ENCODE measurements around the gene RPL29.
A peak's percentile ranks its signal among the peaks of the same experiment; 100 is the strongest.

RPL29 gene

DNA sequence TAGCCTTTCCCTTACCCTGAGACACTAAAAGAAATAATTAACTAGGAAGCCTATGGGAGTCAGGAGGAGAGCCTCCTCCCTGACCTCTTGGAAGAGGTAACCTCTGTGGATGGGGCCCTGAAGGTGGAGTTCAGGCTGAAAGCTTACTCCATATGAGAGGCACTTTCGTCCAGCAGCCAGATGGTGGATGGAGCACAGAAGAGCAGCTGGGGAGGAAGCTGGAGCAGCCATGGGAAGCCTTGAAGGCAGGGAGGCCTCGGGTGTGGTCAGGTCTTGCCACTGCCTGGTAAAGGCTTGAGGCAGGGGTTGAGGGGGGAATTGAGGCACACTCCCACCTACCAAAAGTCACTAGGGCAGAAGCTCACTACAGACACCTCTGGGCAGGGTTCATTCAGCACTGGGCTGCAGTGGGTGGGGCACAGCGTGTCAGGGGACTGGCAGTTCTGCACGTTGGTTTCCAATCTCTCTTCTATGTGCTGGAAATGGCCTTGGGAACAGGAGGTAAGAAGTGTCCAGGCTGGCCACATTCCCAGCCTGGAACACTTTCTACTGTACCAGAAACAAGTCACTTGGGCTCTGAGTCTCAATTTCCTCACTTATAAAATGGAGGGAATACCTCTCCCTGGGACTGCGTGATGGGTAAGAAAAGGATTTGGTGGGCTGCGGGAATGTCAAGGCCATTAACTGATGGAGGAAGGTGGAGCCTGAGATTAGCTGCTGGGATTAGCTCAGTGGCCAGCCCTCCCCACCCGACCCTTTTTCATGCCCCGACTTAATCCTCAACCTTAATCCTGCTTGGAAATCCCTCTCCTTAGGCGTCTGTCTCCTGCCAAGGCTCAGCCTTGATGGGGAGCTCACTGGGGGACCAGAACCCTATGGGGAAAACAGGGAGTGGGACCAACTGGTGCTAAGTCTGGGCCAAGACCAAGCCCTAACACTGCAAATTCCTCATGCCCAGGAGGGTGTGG lies 33.8 kb downstream of the RPL29 start:
- no peak for DNase-seq

DNA sequence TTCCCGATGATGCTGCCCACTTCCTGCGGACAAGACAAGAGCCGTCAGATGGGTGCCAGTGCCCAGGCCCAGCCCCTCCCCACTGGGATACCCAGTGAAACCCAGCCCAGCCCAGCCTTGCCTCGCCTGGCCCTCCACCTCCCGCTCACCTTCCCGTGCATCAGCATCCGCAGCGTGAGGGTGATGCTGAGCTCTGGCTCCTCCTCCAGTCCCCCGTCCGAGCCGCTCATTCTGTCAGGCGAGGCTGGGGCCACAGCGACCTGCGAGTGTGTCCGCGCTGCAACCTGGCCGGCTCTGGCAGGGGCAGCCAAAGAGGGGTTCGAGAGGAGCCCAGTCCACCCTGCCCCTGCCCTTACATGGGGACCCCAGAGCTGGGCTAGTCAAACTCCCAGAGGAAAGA lies 34.7 kb downstream of the RPL29 start:
- DNase-seq = no peak

DNA sequence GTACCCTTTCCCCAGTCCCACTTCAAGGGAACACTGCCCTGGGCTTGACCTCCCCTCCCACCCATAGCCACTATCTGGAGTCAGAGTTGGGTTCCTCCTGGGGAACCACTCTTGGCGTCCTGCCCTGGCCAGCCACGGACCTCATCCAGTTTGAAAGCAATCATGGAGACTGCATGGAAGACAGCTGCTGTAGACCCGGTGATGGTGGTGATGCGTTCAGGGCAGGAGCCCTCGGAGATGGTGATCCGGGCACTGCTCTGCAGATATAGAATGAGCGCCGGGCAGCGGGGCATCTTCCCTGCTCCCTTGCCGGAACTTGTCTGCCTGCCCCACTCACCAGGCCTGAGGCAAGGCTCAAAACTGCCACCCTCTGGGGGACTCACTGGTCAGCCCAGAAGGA lies 35.3 kb downstream of the RPL29 start:
- DNase-seq = no peak

DNA sequence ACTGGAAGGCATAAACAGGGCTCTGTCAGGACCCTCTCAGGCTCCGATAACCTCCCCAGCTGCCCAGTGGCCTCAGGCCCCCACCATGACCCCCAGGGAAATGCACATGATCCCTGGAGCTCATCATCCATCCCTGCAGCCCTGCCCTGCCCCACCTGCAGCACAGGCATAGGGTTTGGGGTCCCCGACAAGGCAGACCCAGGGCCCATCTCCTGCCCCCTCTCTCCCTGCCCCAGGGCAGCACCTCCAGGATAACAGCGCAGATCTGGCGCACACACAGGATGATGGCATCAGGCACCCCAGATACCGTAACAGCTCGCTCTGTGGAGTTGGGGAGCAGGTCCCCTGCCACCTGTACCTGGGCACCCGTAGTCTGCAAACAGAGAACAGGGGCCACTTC lies 36.0 kb downstream of the RPL29 start:
- DNase-seq = no peak

DNA sequence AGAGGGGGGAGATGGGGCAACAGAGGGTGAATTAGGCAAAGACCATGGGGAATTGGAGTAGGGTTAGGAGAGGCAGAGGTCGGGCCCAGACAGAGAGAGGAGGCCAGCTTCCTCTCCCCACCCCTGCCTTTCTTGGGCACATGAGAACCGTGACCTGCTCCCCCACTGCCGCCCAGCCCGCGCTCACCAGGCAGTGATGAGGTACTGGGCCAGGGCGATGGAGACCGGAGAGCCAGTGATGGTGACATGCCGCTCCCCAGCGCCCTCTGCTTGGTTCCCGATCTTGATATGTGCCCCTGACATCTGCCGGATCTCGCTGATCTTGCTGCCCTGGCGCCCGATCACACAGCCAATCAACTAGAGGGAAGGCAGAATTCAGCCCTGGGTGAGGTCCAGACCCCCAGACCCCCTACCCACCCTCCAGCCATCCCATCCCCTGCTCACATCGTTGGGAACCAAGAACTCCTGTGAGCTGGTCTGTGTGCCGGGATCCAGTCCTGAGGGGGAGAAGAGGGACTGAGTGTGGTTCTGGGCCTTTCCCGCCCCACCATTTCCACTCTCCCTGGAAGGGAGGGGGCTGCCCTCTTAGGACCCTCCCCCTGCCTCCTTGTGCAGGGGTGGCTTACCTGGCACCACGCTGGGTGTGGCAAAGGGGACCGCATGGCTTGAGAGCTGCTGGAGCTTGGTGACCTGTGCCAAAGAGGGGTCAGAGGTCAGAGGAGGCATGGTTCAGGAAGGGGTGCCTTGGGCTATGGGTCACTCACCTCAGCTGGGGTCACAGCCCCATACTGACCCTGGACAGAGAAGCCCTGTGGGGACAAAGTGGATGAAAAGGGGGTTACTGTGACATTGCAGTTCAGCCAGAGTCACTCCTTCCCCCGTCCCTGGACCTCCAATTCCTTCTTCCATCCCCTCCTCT lies 36.8 kb downstream of the RPL29 start:
- no peak for DNase-seq

DNA sequence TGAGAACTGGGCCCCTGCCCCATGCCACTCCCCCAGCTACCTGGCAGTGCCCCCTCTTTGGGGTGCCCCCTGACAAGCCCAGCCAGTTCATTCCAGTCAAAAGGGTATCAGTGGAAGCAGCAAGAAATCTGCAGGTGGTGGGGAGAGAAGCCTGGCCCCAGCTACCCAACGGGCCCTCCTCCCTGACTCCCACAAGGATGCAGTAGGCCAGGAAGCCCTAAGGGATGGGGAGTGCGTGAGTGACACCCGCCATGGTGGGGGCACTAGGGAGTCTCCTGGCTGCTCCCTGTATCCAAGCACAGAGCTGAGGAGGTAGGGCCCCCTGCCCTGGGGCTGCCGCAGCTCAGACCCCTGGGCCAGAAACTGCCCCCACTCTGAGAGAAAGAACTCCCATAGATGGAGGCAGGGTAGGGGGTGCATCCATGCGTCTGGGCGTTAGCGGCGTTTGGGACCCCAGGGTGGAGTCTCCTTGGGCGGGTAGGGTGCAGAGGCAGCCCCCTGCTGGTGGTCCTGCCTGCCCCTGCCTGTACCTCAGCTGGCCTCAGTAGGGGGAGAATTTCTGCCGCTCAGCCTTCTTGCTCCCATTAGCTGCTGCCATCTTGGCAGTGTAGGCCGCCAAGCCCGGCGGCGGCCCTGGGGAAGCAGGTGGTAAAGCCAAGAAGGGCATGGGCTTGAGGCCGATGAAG lies 38.0 kb downstream of the RPL29 start:
- no peak for DNase-seq

DNA sequence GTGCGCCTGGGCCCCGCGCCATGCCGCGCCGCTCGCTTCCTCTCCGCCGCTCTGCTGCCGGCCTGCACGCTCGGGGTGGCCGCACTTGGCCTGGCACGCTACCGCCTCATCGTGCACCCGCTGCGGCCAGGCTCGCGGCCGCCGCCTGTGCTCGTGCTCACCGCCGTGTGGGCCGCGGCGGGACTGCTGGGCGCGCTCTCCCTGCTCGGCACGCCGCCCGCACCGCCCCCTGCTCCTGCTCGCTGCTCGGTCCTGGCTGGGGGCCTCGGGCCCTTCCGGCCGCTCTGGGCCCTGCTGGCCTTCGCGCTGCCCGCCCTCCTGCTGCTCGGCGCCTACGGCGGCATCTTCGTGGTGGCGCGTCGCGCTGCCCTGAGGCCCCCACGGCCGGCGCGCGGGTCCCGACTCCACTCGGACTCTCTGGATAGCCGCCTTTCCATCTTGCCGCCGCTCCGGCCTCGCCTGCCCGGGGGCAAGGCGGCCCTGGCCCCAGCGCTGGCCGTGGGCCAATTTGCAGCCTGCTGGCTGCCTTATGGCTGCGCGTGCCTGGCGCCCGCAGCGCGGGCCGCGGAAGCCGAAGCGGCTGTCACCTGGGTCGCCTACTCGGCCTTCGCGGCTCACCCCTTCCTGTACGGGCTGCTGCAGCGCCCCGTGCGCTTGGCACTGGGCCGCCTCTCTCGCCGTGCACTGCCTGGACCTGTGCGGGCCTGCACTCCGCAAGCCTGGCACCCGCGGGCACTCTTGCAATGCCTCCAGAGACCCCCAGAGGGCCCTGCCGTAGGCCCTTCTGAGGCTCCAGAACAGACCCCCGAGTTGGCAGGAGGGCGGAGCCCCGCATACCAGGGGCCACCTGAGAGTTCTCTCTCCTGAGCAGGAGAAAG lies 39.6 kb downstream of the RPL29 start:
- peak; percentile 78 for DNase-seq

DNA sequence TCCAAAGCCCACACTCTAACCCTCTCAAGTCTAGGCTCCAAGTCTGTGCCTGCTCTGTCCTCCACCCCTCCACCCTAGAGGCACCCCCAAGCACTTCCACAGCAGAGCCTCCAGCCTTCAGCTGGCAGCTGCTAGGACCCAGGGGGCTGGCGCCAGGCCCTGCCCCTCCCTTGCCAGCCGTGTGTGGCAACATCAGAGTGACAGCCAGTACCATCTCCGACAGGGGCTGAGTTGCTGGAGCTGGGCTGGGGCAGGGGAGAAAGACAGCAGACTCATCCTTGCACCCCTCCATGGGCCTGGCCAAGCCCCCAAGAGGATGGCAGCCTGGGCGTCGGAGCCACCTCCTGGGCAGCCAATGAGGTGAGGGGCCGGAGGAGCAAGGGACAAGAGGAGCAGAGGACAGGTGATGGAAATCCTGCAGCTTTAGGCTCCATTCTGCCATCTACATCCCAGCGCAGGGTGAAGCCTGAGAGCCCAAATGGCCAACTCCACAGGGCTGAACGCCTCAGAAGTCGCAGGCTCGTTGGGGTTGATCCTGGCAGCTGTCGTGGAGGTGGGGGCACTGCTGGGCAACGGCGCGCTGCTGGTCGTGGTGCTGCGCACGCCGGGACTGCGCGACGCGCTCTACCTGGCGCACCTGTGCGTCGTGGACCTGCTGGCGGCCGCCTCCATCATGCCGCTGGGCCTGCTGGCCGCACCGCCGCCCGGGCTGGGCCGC lies 40.4 kb downstream of the RPL29 start, which contains the start of gene GPR62:
GPR62 (plus strand) TSS at position 207 of the 718 bp plus-strand sequence; CDS start at position 479, 272 bp downstream.
- DNase-seq = peak; percentile 85

DNA sequence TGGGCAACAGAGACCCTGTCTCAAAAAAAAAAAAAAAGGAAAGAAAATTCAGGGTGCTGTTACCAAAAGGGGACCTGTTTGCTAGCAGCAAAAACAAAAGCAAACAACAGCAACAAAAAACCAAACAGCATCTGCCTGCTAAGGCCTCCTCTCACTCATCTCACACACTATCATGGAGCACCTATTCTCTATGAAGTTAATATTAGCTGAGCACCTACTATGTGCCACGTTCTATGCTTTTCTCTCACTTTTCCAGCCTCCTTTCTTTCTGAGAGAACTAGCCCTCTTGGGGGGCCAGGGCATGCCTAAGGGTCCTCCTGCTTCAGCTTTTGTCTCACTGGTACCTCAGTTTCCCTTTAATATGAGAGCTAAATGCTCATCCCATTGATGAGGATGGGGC lies 41.0 kb downstream of the RPL29 start:
- DNase-seq = no peak

DNA sequence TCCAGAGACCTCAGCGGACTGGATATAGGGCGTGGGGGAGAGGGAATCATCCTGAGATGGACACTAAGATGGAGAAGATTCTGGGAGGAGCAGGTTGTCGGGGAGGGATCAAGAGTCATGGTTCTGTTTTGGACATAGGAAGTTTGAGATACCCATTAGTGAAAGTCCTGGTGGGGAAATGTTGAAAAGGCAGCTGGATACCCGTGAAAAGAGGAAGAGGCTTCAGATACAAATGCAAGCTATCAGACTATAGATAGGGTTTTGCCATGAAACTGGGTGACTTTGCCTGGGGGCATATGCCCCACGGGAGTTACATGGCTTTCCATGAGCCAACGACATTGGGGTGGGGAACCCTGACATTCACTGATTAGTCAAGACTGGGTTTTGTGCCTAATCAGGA lies 41.6 kb downstream of the RPL29 start:
- no peak for DNase-seq

DNA sequence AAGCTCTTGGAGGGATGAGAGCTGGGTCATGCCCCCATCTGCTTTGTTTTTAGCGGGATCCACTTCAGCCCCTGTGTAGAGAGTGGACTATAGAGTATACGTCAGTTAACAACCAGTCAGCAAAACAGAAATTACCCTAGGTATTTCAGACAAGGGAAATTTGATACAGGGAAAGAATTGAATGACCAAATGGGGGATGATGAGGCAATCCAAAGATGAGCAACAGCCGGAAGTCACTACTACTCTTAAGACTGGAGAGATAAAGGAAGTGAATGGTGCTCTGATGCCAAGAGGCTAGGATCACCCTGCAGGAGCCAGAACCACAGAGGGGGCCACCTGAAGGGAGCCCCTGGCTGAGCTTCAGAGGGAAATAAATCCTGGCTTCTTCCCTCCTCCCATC lies 42.2 kb downstream of the RPL29 start:
- no peak for DNase-seq

DNA sequence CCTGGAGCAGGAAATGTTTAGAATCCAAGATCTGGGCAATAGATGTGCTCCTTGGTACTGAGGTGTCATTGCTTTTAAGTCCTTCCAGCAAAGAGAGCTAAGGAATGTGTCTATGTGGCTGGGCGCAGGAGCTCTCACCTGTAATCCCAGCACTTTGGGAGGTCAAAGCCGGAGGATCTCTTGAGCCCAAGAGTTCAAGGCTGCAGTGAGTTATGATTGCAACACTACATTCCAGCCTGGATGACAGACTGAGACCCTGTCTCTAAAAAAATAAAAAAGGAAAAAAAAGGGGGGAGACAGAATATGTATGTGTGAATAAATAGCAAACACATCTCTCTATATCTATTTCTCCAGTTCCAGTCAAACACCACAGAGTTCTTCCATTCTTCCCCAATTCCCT lies 44.8 kb downstream of the RPL29 start:
- no peak for DNase-seq

DNA sequence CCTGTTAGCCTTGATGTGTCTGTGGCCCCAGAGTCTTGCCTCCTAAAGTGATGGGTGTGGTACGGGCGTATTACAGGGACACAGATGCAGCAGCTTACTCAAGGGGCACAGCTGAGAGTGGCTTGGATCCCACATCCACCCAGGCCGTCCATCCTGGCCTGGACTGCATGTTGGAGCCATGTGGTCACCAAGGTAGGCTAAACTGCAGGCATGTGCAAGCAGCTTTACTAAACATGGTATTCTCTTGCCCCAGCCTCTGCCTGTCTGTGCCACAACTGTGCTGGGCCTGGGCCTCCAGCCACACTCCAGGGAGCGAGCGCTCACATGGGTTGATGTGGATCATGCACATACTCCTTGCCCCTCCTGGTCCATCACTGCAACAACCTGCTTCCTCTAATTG lies 46.6 kb downstream of the RPL29 start:
- no peak for DNase-seq

DNA sequence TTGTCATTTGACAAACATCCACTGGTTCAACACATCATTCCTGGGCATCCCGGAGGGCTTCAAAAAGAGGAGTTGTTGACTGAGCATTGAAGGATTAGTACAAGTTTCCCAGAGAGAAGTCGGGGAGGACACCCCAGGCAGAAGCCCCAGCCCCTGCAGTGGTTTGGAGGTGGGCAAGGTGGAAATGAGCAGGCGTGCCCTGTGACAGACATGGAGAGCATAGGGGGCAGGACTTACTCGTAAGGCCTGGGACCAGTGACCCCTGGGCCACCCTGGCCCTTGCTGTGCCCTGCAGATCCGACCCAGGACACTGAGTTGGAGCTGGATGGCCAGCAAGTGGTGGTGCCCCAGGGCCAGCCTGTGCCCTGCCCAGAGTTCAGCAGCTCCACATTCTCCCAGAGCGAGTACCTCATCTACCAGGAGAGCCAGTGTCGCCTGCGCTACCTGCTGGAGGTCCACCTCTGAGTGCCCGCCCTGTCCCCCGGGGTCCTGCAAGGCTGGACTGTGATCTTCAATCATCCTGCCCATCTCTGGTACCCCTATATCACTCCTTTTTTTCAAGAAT lies 47.6 kb downstream of the RPL29 start:
- no peak for DNase-seq

DNA sequence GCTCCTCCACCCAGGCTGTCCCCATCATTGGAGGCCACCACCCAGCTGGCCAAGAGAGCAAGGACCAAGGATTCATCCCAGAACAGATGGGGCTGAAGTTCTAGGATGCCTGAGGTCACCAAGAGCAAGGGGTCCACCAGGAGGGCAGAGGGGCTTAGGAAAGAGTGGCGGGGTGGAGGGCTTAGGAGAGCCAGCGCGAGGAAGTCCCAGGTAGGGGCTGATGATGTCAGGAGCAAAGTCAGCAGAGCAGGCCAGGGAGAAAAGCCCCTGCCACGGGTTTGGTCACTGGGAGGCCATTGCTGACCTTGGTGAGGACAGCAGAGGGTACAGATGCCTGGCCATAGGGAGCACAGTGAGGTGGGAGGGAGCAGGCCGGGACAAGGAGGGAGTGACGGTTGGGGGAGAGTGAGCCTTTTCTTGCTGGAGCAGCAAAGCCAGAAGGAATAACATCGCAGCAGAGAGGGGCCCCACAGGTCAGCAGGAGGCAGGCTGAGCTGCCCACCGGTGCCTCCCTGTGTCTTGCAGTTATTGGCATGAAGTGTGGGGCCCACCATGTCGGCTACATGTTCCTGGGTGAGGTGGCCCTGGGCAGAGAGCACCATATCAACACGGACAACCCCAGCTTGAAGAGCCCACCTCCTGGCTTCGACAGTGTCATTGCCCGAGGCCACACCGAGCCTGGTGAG lies 48.3 kb downstream of the RPL29 start:
- no peak for DNase-seq

DNA sequence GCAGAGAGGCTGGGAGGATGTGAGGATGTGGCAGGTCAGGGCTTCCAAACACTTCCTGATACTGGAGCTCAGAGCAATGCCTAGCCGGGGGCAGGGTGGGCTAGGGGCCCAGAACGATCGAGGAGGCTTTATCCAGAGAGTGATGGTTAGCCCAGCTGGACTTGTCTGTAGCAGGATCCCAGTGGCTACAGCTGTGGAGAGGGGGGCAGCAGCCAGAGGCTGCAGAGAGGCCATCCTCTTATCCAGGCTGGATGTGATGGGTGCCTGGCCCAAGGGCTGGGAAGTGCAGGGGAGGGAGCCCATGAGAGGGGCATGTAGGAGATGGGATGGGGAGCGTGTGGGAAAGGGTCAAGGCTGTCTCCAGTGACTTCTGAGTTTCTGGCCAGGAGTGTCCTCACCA lies 48.9 kb downstream of the RPL29 start:
- no peak for DNase-seq

DNA sequence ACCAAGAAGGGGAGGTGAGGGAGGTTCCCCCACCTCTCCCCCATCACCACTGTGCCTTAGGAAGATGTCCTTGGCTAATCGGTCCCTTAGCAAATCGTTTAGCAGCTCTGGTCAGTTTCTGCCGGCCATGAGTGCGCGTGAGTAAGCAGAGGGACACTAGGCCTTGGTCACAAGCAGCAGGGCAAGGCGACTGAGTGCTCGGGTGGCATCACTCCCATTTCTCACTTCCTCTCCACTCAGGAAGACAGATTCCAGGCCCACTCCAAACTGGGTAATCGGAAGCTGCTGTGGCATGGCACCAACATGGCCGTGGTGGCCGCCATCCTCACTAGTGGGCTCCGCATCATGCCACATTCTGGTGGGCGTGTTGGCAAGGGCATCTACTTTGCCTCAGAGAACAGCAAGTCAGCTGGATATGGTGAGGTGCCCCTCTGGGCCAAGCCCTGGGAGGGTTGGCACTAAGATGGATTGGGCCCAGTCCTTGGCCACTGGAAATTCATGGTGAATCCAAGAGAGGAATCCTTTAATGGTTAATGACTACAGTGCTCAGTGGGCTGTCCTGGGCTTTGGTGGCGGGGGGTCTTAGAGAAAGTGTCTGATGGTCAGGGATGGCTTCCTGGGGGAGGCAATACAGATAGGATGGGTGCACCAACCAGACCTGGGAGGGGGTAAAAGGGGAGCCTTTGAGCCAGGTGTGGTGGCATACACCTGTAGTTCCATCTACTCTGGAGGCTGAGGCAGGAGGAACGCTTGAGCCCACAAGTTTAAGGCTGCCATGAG lies 49.6 kb downstream of the RPL29 start:
- no peak for DNase-seq

DNA sequence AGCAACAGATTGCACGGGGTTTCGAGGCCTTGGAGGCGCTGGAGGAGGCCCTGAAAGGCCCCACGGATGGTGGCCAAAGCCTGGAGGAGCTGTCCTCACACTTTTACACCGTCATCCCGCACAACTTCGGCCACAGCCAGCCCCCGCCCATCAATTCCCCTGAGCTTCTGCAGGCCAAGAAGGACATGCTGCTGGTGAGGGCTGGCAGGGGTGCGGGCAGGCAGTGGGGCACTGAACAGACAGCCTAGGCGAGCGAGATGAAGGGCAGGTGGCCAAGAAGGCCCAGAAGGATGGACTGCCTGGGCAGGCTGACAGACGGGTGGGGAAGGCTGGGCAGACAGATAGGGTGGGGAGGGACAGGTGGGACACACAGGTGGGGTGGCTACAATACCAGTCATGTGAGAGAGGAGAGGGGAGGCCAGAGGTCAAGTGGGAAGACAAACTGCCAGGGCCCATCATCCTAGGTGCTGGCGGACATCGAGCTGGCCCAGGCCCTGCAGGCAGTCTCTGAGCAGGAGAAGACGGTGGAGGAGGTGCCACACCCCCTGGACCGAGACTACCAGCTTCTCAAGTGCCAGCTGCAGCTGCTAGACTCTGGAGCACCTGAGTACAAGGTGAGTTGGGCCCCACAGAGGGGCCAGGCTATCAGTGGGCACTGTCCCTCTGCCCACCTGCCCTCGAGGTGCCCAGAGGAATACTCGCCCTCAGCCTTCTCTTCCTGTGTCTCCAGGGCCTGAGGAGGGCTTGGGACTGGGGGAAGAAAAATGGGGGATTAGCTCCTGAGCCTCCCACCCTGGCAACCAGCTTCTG lies 50.5 kb downstream of the RPL29 start:
- DNase-seq = no peak
